ENCODE results near the gene ZNF536. TPM values are rescaled to one million over a fixed set of nuclear protein-coding genes. Genes with fewer than 3 reads are reported as not detected.

Gene ZNF536
- total and polyA plus RNA-seq, 2 of the 4 experiments (the other 2 are of a cell fraction): not detected

- Histone ChIP-seq H2BK20ac (ENCODE audit: low read depth, low read length) (no peak overlapping the region), H2BK15ac (ENCODE audit: low read depth, low read length) (no peak overlapping the region), H4K20me1 (ENCODE audit: insufficient read depth, low read length) (no peaks in the 10 kb centered on the region), H3K4me3 (ENCODE audit: insufficient read depth, low read depth, low read length) (no peak overlapping the region), H3K27ac (ENCODE audit: insufficient read depth, low read length) (no peak overlapping the region), H3K79me1 (ENCODE audit: low read depth in 1 of 2, low read length in 2 of 2) (no peaks in the 10 kb centered on the region), H2BK5ac (ENCODE audit: low read depth, low read length, poor library complexity, severe bottlenecking) (no peak overlapping the region), H3K18ac (ENCODE audit: low read depth, low read length) (no peak overlapping the region), H3K36me3 (ENCODE audit: control insufficient read depth, insufficient read depth, low read length) (no peaks in the 10 kb centered on the region), H3K56ac (ENCODE audit: extremely low read depth, insufficient read depth, low read length) (no peak overlapping the region), H2BK120ac (ENCODE audit: low read depth, low read length) (no peak overlapping the region), H4K5ac (ENCODE audit: low read depth, low read length) (no peak overlapping the region), H4K8ac (ENCODE audit: low read depth in 2 of 2, low read length in 2 of 2) (no peak overlapping the region), H3K9ac (ENCODE audit: low read depth, low read length) (no peak overlapping the region), H3K4me1 (ENCODE audit: control insufficient read depth, insufficient read depth, low read length) (no peaks in the 10 kb centered on the region), H3K14ac (replicated peaks; ENCODE audit: low read depth, low read length) (no peak overlapping the region), H3K9me3 (ENCODE audit: control insufficient read depth, insufficient read depth, low read length) (peaks cover 35% of the 10 kb centered on the region), H3K4ac (ENCODE audit: low read depth, low read length) (no peak overlapping the region), H3K27me3 (ENCODE audit: control insufficient read depth, insufficient read depth, low read length) (no peaks in the 10 kb centered on the region), H3K4me2 (ENCODE audit: low read depth, low read length) (no peak overlapping the region), H3K9me1 (ENCODE audit: insufficient read depth, low read length) (no peaks in the 10 kb centered on the region), H2AK9ac (replicated peaks; ENCODE audit: low read depth, low read length, poor library complexity) (no peak overlapping the region), H2AK5ac (ENCODE audit: low read depth, low read length) (no peak overlapping the region), H3K23ac (ENCODE audit: low read depth, low read length) (no peak overlapping the region), H2AFZ (replicated peaks; ENCODE audit: low read length, poor library complexity) (no peak overlapping the region), H4K91ac (ENCODE audit: insufficient read depth, low read depth, low read length) (no peak overlapping the region)
- no peak for ATAC-seq (ENCODE audit: low read depth)
- intact Hi-C loops (cut with micrococcal nuclease) (no loop called here), in situ Hi-C loops (cut with MboI; ENCODE audit: low sequenced_read_pairs) (no loop called here), dilution Hi-C loops (cut with HindIII; ENCODE audit: low sequenced_read_pairs, unreplicated experiment) (no loop called here)
- no peak for DNase-seq
- ChIA-PET POLR2A (ENCODE audit: unreplicated experiment) (no interaction called here), CTCF (no interaction called here)
- TF ChIP-seq RFX5 (IDR thresholded peaks at IDR 0.05; ENCODE audit: low read depth, low read length) (no peak), MAFK (IDR thresholded peaks at IDR 0.05; ENCODE audit: low read depth, low read length) (no peak), ELK1 (IDR thresholded peaks at IDR 0.05; ENCODE audit: borderline replicate concordance, low read depth, low read length) (no peak), CEBPB (IDR thresholded peaks at IDR 0.05; ENCODE audit: low read depth, low read length) (no peak), MAZ (IDR thresholded peaks at IDR 0.05; ENCODE audit: borderline replicate concordance, low read depth, low read length) (no peak), BHLHE40 (IDR thresholded peaks at IDR 0.05; ENCODE audit: low read depth, low read length) (no peak), RAD21 (IDR thresholded peaks at IDR 0.05; ENCODE audit: low read length) (no peak), FOS (IDR thresholded peaks at IDR 0.05; ENCODE audit: low read depth, low read length) (no peak), CHD1 (IDR thresholded peaks at IDR 0.05; ENCODE audit: low read depth, low read length) (no peak), POLR2A (IDR thresholded peaks at IDR 0.05; ENCODE audit: low read depth, low read length) (no peak), NFE2L2 (IDR thresholded peaks at IDR 0.05; ENCODE audit: low read depth, low read length) (no peak), RCOR1 (IDR thresholded peaks at IDR 0.05; ENCODE audit: insufficient replicate concordance, low read length) (no peak), SMC3 (IDR thresholded peaks at IDR 0.05; ENCODE audit: low read depth, low read length) (no peak), MXI1 (IDR thresholded peaks at IDR 0.05; ENCODE audit: borderline replicate concordance, low read depth, low read length) (no peak)
- TF ChIP-seq, protein P1, sequence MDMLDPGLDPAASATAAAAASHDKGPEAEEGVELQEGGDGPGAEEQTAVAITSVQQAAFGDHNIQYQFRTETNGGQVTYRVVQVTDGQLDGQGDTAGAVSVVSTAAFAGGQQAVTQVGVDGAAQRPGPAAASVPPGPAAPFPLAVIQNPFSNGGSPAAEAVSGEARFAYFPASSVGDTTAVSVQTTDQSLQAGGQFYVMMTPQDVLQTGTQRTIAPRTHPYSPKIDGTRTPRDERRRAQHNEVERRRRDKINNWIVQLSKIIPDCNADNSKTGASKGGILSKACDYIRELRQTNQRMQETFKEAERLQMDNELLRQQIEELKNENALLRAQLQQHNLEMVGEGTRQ (IDR thresholded peaks at IDR 0.05; ENCODE audit: low read depth, low read length): no peak
- TF ChIP-seq, protein P2, sequence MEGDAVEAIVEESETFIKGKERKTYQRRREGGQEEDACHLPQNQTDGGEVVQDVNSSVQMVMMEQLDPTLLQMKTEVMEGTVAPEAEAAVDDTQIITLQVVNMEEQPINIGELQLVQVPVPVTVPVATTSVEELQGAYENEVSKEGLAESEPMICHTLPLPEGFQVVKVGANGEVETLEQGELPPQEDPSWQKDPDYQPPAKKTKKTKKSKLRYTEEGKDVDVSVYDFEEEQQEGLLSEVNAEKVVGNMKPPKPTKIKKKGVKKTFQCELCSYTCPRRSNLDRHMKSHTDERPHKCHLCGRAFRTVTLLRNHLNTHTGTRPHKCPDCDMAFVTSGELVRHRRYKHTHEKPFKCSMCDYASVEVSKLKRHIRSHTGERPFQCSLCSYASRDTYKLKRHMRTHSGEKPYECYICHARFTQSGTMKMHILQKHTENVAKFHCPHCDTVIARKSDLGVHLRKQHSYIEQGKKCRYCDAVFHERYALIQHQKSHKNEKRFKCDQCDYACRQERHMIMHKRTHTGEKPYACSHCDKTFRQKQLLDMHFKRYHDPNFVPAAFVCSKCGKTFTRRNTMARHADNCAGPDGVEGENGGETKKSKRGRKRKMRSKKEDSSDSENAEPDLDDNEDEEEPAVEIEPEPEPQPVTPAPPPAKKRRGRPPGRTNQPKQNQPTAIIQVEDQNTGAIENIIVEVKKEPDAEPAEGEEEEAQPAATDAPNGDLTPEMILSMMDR (conservative IDR thresholded peaks at IDR 0.05; ENCODE audit: low read depth, low read length): no peak
- 33% methylated on average over 1 of the region's 5 CpGs; no CpG with 5 or more reads in 1 of the 2 experiments for WGBS, 2 experiments (ENCODE audit: extremely low coverage in 2 of 2, insufficient read length in 1 of 2)
- no TSS peak for BruUV-seq (replicated peaks)
These were observed 101.2 kb downstream of the ZNF536 start for GRCh38 chr19:30473334-30473867.

Data from IMR-90 (cell line).